T-helper 2 cell treated with Interferon-gamma antibody and Interleukin-4, amounts not matched to agents 5 μg/mL and 100 μg/mL, for 36 hours (primary cell): ENCODE data around the gene LGALS1.
"Not testable (repeated sequence)": the region's sequence is repeated elsewhere in the genome, so short reads cannot be mapped to it uniquely, and the experiment has no call there.

Experiments
- DNase-seq: peaks from one replicate; pipeline ENCODE4 v3.0.0; 2021; ENCODE audit warnings: low spot score
- H3K27ac Mint-ChIP-seq: one replicate; pipeline ENCODE4 v1.8.0; 2021; ENCODE audit warnings: mild to moderate bottlenecking, mixed read lengths
- H3K27me3 Mint-ChIP-seq: one replicate; pipeline ENCODE4 v1.8.0; 2021; ENCODE audit warnings: low read depth, mixed read lengths
- H3K36me3 Mint-ChIP-seq: one replicate; pipeline ENCODE4 v1.8.0; 2021; ENCODE audit warnings: low read depth, mixed read lengths
- H3K4me1 Mint-ChIP-seq: one replicate; pipeline ENCODE4 v1.8.0; 2021; ENCODE audit warnings: low read depth, mixed read lengths
- H3K4me3 Mint-ChIP-seq: one replicate; pipeline ENCODE4 v1.8.0; 2022; ENCODE audit warnings: mild to moderate bottlenecking, moderate library complexity, mixed read lengths
- H3K9me3 Mint-ChIP-seq: one replicate; pipeline ENCODE4 v1.8.0; 2021; ENCODE audit warnings: mixed read lengths

The LGALS1 gene

DNA sequence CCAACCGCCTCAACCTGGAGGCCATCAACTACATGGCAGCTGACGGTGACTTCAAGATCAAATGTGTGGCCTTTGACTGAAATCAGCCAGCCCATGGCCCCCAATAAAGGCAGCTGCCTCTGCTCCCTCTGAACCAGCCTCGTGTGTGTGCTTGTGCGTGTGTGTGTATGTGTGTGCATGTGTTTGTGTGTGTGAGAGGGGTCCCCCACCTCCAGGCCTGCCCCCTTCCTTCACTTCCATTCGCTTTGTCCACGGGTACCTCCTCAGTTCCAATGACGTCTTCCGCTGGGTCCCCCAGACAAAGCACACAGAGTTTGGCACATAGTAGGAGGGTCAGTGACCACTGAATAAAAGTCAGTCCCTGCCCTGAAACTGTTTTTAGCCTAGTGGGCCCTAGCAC lies 4.2 kb downstream of the LGALS1 start:
- peak overlapping the region; percentile 56 for H3K27ac Mint-ChIP-seq

DNA sequence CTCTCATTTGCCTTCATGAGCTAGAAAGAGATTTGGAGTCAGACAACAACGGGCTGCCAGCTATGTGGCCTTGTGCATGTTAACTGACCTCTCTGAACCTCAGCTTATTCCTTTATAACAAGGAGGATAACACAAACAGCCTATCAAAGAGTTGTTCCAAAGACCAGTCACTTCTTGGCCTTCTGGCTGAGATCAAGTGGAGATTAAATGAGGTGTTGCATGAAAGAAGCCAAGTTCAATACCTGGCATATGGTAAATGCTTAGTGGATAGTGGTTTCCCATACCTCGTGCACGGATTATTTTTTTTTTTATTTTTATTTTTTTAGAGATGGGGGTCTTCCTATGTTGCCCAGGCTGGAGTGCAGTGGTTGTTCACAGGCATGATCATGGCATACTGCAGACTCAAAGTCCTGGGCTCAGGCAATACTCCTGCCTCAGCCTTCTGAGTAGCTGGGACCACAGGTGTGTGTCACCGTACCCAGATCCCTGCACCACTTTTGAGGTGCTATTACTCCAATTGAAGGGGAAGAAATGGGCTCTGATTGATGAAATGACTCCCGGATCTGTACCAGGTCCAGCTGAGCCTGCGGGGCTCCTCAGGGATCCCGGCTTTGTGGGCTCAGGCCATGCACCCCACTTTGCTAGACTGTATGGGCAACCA lies 4.9 kb downstream of the LGALS1 start:
- H3K4me3 Mint-ChIP-seq, result peak overlapping the region; percentile 40
- DNase-seq, result no peak
- no peaks in the 10 kb centered on the region for H3K9me3 Mint-ChIP-seq
- H3K27ac Mint-ChIP-seq, result peak overlapping the region; percentile 56
- peaks cover 22% of the 10 kb centered on the region for H3K36me3 Mint-ChIP-seq
- H3K4me1 Mint-ChIP-seq, result peaks cover 22% of the 10 kb centered on the region
- no peaks in the 10 kb centered on the region for H3K27me3 Mint-ChIP-seq

More for the DNA sequence above, 4.2 kb downstream of the LGALS1 start:
- peak overlapping the region; percentile 40 for H3K4me3 Mint-ChIP-seq
- no peak for DNase-seq
- H3K27me3 Mint-ChIP-seq, result no peaks in the 10 kb centered on the region
- H3K4me1 Mint-ChIP-seq, result peaks cover 24% of the 10 kb centered on the region
- no peaks in the 10 kb centered on the region for H3K9me3 Mint-ChIP-seq
- H3K36me3 Mint-ChIP-seq, result peaks cover 22% of the 10 kb centered on the region

DNA sequence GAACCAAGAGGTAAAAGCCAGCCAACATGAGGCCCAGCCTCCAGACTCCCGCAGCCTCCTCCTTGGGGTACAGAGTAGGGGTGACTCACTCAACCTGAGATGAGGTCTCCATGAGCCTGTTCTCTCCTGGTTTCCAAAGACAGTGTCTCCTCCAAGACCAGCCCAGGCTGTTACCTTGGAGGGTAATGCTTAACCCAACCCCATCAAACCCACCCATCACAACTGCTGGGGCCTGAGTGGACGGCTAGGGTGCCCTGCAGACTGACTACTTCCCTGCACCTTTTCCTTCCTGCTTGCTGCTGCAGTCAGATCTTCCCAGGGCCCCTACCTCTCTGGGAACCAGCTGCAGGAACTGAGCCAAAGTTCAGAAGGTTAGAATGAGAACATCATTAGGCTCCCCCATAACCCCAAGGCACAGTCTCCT lies 5.6 kb downstream of the LGALS1 start:
- Mint-ChIP-seq H3K27me3 (no peaks in the 10 kb centered on the region), H3K27ac (peak overlapping the region; percentile 82), H3K9me3 (no peaks in the 10 kb centered on the region), H3K4me3 (no peak overlapping the region), H3K36me3 (peaks cover 22% of the 10 kb centered on the region), H3K4me1 (peaks cover 20% of the 10 kb centered on the region)
- no peak for DNase-seq

DNA sequence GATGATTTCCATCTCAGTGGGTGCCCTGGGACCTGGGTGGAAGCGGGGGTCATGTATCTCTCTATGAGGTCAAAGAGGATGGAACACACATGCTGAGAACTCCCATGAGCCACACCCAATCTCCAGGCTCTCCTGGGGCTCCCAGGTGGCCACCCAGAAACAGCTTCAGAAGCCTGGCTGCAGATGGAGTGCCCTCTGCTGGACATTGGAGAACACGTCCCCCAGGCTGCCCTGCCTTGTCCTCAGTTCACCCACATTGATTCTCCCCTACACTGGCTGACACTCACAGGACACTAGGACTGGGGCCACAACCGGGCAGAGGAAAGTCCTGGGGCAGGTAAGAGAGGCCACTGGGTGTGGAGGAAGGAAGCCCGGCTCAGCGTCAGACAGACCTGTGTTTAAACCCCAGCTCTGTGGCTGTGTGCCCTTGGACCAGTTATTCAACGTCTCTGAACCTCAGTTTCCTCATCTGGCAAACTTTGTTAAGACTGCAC lies 6.2 kb downstream of the LGALS1 start:
- DNase-seq, result peak; percentile 70
- H3K27me3 Mint-ChIP-seq, result no peaks in the 10 kb centered on the region
- H3K9me3 Mint-ChIP-seq, result no peaks in the 10 kb centered on the region
- H3K4me1 Mint-ChIP-seq, result peaks cover 20% of the 10 kb centered on the region
- H3K4me3 Mint-ChIP-seq, result no peak overlapping the region
- H3K27ac Mint-ChIP-seq, result peak overlapping the region; percentile 69
- H3K36me3 Mint-ChIP-seq, result peaks cover 20% of the 10 kb centered on the region

DNA sequence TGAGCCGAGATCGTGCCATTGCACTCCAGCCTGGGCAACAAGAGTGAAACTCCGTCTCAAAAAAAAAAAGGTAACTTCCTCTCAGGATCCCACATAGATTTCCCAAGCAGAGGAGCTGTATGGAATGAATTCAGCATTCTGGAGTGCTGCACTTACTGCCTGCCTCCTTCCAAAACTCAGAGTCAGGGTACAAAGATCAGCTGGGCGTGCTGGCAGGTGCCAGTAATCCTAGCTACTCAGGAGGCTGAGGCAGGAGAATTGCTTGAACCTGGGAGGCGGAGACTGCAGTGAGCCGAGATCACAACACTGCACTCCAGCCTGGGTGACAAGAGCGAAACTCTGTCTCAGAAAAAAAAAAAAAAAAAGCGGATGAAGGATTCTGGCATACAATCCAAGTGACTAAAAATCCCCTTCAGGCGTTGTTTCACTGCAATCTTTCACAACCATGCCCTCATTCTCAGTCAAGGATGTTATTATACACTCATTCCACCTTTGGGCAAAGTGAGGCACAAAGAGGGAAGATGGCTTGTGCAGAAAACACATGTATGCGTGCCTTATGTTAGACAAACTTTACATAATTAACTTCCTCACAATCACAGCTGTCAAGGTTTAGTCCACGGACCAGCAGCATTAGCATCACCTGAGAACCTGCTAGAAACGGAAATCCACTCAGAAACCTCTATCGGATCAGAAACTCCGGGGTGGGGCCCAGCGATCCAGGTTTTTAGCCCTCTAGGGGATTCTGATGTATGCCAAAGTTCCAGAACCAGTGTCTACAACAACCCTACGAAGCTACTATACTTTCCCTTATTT lies 9.6 kb downstream of the LGALS1 start:
- Mint-ChIP-seq H3K4me3 (no peak overlapping the region), H3K27ac (no peak overlapping the region), H3K27me3 (no peaks in the 10 kb centered on the region), H3K9me3 (no peaks in the 10 kb centered on the region), H3K36me3 (peaks cover 16% of the 10 kb centered on the region), H3K4me1 (peaks cover 22% of the 10 kb centered on the region)
- no peak for DNase-seq

DNA sequence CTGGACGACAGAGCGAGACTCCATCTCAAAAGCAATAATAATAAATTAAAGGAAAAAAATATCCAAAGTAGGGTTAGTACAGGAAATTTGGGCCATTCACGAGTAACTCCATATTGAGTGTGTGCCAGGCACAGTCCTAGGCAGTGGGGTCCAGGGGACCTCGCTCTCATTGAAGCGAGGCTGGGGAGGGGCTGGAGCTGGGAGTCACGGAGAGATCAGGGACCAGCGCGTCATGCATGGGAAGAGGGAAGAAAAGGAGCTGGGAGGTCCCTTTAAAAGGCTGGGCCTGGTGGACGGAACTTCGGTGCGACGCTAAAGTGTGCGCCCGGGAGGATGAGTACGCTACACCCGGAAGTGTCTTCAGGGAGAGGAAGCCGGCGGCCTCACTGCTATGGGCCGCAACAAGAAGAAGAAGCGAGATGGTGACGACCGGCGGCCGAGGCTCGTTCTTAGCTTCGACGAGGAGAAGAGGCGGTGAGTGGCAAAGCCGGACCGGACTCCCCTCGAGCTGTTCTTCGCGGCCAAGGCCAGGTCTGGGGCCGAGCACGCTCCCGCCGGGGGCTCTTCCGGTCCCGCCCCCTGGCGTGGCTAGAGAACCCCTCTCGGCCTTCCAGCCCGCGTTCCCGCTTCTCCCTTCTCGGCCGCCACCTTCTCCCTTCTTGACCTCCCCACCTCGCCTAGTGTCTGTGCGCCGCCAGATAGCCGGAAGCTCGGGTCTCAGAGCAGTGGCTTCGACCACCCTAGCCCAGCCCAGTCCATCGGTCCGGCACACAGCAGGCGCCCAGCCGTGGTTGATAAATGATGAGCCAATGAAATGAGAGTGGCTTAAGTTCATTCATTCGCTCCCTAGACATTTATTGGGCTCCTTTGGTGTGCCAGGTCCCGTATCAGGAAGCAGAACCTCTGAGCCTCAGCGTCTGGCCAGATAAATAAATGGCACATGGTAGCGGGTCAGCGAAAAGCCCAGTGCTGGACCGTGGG lies 10.9 kb downstream of the LGALS1 start, which contains the start of gene NOL12:
Gene NOL12, plus strand, starts transcription at position 342 of the 981 bp plus-strand sequence. Its CDS starts 50 bp downstream, at position 392.
- Mint-ChIP-seq H3K27ac (peak within 1 kb of the TSS; percentile 96), H3K36me3 (peaks cover 22% of the 10 kb centered on the region), H3K4me1 (peaks cover 18% of the 10 kb centered on the region), H3K27me3 (no peaks in the 10 kb centered on the region), H3K9me3 (no peaks in the 10 kb centered on the region), H3K4me3 (peak within 1 kb of the TSS; percentile 98)
- peak; percentile 77 for DNase-seq

DNA sequence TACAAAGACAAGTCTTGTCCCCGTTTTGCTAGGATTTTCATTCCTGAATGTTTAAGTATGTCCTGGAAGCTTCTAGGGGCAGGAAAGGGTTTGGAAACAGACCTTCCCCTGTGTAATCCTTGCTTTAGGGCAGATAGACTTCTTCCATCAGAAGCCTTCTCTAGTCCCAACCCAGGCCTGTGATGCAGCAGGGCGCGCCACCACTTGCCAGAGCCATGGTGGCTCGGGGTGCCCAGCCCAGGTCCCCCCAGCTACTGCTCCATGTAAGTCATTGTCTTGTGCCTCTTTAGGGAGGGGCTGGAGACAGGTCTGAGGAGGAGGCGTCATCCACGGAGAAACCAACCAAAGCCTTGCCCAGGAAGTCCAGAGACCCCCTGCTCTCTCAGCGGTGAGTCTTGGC lies 15.0 kb downstream of the LGALS1 start:
- peaks cover 14% of the 10 kb centered on the region for H3K4me1 Mint-ChIP-seq
- no peak overlapping the region for H3K4me3 Mint-ChIP-seq
- H3K36me3 Mint-ChIP-seq, result peaks cover 37% of the 10 kb centered on the region

DNA sequence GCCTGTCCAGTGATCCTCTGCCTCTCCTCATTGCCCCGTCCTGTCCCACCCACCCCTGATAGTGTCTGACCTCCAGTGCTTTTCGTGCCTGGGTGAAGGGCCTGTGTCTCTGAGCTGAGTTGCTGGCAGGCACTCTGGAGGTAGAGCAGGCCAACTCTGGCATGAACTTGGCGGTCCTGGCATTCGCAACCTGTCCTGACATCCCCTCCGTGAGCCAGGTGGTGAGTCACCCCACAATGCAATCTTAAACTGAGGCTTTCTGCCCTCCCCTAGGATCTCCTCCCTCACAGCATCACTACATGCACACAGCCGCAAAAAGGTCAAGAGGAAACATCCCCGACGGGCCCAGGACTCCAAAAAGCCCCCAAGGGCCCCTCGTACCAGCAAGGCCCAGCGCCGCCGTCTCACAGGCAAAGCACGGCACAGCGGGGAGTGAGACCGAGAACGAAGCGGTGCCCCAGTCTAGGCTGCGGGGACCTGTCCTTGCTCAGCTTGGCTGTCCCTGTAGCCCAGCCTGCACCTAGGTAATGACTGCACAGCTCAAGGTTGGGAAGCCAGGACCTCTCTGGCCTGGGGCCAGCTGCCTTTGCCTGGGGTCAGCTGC lies 15.6 kb downstream of the LGALS1 start:
- Mint-ChIP-seq H3K27me3 (no peaks in the 10 kb centered on the region), H3K36me3 (peaks cover 42% of the 10 kb centered on the region)
- no peak for DNase-seq

More for the DNA sequence above, 15.0 kb downstream of the LGALS1 start:
- H3K27me3 Mint-ChIP-seq, result no peaks in the 10 kb centered on the region
- no peak overlapping the region for H3K27ac Mint-ChIP-seq
- no peak for DNase-seq
- H3K9me3 Mint-ChIP-seq, result no peaks in the 10 kb centered on the region

DNA sequence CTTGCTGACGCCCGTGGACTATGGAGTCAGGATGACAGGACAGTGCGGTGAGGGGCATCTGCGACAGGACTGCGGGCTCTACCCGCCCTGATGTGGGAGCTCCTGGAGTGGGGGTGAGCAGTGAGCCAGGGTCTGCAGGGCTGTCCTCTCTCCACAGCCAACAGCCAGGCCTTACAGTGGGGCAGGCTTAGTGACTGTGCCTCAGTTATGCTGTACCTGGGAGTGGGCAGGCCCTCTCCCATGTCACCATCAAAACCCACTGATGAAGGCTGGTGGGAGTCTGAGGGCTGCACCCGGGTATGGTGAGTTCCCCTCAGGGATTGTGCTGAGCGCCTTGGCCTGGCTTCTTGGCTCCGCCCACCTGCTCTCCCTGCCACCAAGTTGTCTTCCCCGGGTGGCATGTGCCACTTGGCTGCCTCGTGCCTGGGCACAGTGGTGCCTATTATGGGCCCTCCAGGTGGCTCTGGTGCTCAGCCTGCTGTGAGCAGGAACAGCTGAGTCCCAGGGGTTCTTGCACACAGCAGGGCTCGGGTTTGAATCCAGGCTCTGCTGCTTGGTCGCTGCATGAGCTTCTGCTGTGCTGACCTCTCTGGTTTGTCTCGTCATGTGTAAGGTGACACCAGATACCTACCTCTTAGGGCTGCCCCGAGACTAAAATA lies 17.3 kb downstream of the LGALS1 start:
- no peak for DNase-seq
- Mint-ChIP-seq H3K27me3 (no peaks in the 10 kb centered on the region), H3K27ac (no peak overlapping the region), H3K4me1 (peaks cover 20% of the 10 kb centered on the region), H3K36me3 (peaks cover 39% of the 10 kb centered on the region), H3K9me3 (no peaks in the 10 kb centered on the region), H3K4me3 (no peak overlapping the region)

More for the DNA sequence above, 15.6 kb downstream of the LGALS1 start:
- Mint-ChIP-seq H3K27ac (no peak overlapping the region), H3K4me1 (peaks cover 16% of the 10 kb centered on the region), H3K9me3 (no peaks in the 10 kb centered on the region), H3K4me3 (no peak overlapping the region)

DNA sequence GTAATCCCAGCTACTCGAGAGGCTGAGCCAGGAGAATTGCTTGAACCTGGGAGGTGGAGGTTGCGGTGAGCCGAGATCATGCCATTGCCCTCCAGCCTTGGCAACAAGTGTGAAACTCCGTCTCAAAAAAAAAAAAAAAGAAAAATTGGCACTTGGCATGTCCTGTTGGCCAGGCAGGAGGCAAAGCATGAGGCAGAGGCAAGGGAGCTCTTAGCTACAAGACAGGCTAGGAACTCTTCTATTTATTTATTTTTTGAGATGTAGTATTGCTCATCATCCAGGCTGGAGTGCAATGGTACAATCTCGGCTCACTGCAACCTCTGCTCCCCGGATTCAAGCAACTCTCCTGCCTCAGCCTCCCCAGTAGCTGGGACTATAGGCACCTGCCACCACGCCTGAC lies 18.7 kb downstream of the LGALS1 start:
- Mint-ChIP-seq H3K4me1 (peaks cover 13% of the 10 kb centered on the region), H3K36me3 (peaks cover 30% of the 10 kb centered on the region)
- H3K4me3 Mint-ChIP-seq, H3K9me3 Mint-ChIP-seq, H3K27me3 Mint-ChIP-seq, H3K27ac Mint-ChIP-seq, DNase-seq: not testable (repeated sequence)

DNA sequence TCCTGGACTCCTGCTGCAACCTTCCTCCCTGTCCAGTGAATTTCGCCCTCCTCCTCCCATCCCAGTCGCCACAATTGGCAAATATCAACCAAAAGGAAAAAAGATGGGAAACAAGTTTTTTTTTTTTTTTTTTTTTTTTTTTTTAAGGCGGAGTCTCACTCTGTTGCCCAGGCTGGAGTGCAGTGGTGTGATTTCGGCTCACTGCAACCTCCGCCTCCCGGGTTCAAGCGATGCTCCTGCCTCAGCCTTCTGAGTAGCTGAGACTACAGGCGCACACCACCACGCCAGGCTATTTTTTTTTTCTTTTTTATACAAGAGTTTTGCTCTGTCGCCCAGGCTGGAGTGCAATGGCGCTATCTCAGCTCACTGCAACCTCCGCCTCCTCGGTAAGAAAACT lies 20.8 kb downstream of the LGALS1 start:
- DNase-seq, H3K9me3 Mint-ChIP-seq, H3K27me3 Mint-ChIP-seq: not testable (repeated sequence)
- peaks cover 21% of the 10 kb centered on the region for H3K36me3 Mint-ChIP-seq
- peak overlapping the region; percentile 49 for H3K27ac Mint-ChIP-seq
- H3K4me1 Mint-ChIP-seq, result peaks cover 13% of the 10 kb centered on the region
- peak overlapping the region; percentile 68 for H3K4me3 Mint-ChIP-seq

DNA sequence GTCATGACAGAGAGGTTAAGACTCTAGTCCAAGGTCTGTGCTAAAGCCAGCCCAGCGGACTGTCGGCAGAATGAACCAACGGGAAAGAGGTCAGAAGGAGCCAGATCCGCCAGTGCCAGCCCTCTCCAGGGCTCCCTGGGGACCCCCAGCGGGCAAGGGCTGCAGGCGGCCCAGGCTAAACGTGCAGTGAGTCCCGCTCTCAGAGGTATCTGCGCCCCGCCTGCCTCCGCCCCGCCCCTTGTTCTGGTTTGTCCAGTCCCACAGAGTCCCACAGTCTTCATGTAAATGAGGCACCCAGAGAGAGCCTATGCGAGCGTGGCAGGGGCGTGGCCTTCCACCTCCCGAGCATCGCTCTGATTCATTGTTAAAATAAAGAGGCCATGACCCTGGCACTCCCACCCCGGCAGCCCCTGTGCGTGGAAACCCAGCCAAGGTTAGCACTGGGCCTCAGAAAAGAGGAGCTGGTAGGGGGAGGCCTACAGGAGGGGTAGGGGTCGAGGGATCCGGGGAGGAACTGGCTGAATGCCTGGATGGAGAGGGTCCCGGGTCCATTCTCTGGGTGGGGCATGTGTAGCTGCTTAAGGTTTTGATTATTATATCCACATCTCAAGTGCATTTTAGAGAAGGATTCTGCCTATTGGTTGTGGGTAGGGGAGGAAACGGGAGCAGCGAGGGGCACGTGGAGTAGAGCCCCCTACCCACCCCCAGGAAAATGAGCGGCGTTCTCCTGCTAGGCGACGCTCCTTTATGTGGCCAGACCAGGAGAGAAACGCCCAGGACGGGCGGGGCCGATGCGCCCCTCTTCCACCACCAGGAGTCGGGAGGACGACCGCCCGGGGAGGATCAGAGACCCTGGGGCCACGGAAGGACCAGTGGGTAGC lies 21.5 kb downstream of the LGALS1 start, which contains the start of gene TRIOBP:
Gene TRIOBP, plus strand, starts transcription at position 392 of the 881 bp plus-strand sequence. CDS start 4,318 bp downstream, outside the sequence.
- H3K27me3 Mint-ChIP-seq, result no peaks in the 10 kb centered on the region
- H3K9me3 Mint-ChIP-seq, result no peaks in the 10 kb centered on the region
- peak within 1 kb of the TSS; percentile 49 for H3K27ac Mint-ChIP-seq
- peak within 1 kb of the TSS; percentile 68 for H3K4me3 Mint-ChIP-seq
- peaks cover 13% of the 10 kb centered on the region for H3K4me1 Mint-ChIP-seq
- peak; percentile 93 for DNase-seq
- H3K36me3 Mint-ChIP-seq, result peaks cover 21% of the 10 kb centered on the region
